T-helper 9 cell (primary cell): ENCODE results near the gene ATP2C2.
"Not testable (repeated sequence)": the region's sequence is repeated elsewhere in the genome, so short reads cannot be mapped to it uniquely, and the experiment has no call there.

Experiments
- DNase-seq: peaks from one replicate; pipeline ENCODE4 v3.0.0-alpha.2; 2020

ATP2C2 gene

DNA sequence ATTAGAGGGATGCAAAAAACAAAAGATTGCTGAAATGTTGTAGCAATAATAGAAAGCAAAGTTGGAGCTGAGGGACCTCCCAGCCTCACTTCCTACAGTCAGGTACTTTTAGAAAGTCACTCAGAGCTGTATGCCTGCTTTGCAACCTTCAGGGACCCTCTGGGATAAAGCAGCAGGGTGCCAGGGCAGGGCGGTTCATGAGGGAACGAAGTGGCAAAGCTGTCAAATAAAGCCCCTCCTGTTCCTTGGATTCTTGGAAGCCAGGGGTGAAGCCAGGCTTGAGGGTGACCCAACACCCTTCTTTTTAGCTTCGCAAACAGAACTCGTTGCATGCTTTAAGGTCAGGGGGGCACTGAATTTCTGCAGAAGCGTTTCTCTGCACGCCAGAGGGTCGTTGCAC is 767 bp downstream of the ATP2C2 start:
- no peak for DNase-seq

DNA sequence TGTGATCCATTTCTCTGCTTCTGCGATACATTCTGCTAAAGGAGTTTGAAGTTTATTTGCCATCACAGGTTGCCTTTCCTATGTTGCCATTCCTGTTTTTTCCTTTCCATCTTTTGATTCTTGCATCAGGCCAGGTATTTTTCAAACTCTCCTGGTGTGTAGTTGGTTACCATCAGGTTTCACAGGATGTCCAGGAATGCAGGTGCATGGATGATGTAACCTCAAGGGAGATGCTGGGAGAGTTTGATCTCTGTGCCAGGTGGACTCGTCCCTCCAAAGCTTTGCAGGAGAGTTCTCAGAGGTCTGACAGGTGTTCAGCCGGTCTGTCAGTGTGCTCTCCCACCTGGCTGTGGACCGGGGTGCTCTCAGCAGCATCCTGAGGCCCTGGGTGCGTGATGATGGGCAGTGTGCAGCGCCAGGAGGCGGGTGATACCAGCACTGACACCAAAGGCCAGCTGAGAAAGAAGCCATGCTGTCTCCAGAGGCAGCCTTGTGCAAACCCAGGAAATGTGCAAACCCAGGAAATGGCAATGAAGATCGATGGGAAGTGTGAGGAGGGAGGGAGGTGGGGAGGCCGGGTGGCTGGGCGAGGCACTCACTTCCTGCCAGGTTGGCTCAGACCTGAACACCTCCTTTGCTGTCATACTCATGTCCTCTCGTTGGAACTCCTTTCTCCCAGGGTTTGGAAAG is 1.7 kb downstream of the ATP2C2 start:
- no peak for DNase-seq

DNA sequence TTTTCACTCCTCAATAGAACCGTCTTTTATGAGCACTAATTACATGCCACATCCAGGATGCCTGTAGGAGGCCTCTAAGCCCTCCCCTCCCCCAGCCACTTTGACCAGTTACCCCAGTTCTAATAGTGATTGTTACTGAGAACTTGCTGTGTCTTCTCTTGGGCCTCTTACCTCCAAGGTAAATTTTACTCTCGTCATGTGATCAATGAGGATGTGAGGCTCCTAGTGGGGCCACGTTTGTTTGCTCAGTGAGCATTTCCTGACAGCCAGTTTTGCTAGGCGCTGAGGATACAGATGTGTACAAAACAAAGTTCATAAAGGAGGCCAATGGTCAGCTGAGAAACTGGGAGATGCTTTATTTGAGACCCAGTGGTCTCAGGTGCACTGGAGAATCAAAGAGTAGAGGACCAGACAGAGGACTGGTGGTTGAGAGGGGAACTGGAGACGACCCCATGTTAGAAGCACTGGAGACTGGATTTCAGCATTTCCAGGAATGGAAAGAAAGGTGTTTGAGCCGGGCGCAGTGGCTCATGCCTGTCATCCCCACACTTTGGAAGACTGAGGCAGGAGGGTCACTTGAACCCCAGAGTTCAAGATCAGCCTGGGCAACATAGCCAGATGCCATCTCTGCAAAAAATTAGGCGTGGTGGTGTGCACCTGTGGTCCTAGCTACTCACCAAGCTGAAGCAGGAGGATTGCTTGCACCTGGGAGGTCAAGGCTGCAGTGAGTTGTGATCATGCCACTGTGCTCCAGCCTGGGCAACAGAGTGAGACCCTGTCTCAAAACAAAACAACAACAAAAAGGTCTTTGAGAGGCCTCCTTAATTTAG is 2.6 kb downstream of the ATP2C2 start:
- DNase-seq: no peak

DNA sequence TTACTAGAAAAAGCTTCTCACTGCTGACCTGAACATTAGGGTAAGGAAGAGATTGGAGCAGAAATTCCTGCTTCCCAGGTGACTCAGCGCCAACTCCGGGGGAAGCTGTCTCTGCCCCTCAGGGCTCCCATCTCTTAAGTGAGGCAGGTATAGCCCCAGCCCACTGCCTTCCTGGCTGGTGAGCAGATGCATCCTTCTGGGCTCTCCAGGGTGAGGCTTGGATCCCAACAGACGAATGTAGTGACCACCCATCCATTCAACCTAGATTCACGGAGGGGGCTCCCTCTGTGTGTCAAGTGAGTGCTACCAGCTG is 3.2 kb downstream of the ATP2C2 start:
- DNase-seq: no peak

DNA sequence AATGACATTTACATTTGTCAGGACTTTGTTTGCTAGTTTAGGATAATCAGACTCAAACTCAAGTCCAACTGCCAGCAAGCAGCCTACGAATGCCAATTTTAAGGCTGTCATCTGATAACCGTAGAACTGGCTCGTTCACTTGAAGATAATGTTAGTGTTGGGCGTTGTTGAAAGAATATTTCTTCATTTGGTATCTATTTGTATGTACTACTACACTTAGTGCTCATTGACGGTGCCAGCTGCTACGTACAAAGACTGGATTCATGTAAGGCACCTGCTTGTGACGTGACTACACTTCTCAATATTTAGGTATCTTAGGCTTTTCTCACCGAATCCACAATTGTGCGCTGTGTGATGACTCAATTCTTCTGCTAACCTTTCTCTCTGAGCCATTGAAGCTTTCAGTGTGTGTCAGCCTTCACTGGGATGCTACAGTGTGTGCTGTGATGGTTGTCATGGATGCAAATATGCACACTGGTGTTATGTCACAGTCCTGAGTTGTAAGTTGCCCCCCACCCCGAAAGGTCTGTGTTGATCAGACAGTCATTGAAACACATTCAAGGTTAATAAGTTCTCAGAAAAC is 5.7 kb downstream of the ATP2C2 start:
- DNase-seq: no peak

DNA sequence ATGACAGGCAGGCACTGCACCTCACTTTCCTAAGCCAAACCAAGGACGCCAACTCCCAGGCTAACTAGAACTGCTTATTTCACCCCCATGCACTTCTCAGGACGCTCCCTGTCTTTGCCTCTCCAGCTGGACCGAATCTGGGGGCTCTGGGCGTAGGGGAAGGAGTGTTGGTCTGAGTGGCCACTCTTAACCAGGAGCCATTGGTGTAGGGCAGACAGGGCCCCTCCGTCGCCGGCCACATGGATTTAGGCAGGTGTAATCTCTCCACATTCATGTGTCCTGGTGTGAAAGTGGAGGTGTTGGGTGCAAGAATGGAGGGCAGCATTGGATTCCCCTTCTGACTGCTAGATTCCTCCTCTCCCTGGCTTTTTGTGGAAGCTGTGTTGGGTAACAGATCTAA is 9.8 kb downstream of the ATP2C2 start:
- DNase-seq: no peak

DNA sequence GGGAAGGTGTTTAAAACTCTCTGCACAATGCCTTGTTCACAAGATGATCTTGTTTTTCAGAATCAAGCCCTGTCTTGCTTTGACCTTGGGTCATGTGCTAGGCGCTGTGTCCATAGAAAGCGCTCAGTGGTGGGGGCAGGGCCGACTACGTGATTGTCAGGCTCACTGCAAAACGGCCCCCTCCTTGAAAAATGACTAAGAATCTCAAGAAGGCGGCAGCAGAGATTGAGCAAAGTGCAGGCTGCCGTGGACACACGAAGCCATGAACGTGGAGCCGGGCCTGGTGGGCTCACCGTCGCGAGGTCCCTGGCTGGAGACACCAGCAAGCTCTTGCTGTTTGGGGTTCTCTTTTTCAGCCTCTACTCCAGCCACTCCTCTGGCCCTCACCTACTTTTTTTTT is 10.2 kb downstream of the ATP2C2 start:
- DNase-seq: no peak

DNA sequence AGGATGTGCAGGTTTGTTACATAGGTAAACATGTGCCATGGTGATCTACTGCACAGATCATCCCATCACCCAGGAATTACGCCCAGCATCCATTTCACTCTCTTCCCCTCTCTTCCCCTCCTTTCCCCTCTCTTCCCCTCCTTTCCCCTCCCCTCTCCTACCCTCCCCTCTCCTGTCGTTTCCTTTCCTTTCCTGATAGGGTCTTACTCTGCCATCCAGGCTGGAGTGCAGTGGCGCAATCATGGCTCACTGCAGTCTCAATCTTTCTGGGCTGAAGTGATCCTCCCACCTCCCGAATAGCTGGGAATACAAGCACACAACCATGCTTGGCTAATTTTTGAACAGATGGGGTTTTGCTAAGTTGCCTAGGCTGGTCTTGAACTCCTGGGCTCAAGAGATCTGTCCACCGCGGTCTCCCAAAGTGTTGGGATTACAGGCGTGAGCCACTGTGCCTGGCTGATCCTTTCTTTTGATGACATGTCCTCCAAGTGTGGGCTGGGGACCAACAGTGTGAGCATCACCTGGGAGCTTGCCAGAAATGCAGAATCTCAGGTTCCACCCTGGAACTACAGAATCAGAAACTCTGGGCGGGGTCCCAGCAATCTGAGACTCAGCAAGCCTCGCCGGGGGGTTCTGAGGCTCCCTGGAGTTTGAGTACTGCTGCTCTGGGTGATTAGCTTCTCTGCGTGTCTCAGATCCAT is 10.8 kb downstream of the ATP2C2 start:
- no peak for DNase-seq

DNA sequence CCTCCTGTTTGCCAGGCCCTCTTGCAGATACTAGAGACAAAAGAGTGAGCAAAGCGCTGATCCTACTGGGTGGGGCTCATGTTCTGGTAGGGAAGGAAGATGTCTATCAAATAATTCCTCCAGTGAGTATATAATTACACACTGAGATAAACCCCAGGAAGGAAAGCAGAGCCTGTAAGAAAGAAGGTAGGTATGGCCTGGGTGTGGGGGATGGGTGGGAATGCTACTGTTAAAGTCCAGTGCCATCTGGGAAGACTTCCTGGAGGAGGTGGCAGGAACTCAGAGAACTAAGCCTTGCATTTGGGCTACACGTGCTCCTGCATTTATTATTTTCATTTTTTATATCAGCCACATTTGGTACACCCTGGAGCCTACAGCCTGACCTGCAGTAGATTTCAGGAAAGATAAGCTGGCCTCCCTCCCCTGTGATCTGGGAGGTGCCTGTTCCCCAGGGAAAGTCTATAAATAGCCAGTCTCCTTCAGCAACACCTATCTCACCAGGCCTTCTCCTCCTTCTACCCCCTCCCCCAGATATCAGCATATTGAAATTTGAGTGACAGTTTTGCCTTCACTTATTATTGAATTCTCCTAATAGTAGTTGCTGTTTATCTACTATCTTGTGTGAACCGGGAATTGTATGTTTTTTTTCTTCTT is 11.5 kb downstream of the ATP2C2 start:
- no peak for DNase-seq

DNA sequence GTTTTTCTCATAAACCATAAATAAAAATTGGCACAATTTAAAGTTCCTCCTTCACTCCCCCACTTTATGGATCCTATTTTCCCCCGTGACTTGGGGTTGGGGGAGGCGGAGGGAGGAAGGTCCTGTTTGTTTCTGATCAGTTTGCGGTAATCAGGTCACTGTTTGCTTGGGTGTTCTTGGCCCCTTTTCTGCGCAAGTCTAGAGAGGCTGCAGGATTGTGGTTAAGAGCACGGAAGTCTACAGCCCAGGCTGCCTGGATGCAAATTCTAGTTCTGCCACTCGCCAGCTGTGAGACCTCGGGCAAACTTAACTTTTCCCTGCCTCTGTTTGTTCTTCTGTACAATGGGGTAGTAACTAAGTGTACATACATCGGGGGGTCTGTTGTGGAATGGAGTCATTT is 12.1 kb downstream of the ATP2C2 start:
- DNase-seq: no peak

DNA sequence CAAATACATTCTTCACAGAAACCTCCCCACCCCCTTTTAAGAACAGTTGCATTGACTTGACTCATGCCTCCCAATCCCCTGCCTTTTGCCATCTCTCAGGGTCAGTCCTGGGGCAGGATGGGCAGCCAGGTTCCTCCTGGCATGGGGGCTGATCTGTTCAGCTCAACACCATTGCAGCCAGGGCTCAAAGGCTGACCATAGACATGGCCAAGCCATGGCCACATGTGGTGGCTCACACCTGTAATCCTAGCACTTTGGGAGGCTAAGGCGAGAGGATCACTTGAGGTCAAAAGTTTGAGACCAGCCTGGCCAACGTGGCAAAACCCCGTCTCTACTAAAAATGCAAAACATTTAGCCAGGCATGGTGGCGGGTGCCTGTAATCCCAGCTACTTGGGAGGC is 14.1 kb downstream of the ATP2C2 start:
- DNase-seq: no peak

DNA sequence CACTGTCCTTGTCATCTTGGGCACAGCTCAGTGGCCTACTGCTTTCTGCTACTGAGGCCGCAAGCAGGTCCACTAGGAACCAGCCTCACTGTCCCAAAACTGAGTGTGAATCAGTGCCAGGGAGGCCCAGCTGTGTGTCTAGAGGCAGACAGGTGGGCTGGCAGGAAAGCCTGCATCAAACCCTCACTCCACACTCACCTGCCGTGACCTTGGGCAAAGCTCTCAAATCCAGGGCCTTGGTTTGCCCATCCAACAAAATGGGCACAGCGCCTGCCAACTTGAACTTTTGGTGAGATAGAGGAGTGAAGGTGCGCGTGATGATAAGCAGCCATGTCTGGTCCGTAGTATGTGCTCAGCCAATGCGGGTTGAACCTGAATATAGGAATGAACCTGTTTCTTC is 14.8 kb downstream of the ATP2C2 start:
- no peak for DNase-seq

DNA sequence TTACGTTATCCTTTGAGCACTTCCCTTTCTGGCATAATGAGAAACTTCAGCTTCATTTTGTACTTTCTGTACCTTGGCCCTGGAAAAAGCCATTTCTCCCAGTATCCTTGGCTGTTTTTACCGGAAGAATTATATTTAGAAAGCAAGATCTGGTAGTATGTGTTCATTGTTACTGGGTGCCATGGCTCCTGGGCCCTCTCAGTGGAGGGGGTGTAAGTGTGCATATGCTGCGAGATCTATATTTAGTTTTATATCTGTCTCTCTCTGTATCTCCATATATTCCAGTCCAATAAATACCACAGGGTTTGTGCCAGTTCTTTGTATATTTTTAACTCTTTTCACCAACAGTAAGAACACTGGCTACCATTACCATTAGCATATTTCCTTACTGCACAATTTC is 17.7 kb downstream of the ATP2C2 start:
- no peak for DNase-seq

DNA sequence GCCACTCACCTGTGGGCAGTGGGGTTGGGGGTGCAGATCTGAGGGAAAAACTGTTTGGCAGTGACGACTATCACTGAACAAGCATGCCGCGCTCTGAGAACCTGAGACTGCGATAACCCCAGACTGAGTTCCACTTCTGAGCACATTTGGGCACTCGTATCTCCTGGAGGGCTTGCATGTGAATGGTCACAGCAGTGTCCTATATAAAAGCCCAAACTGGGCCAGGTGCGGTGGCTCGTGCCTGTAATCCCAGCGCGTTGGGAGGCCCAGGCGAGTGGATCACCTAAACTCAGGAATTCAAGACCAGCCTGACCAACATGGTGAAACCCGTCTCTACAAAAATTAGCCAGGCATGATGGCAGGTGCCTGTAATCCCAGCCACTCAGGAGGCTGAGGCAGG is 18.7 kb downstream of the ATP2C2 start:
- DNase-seq: no peak

DNA sequence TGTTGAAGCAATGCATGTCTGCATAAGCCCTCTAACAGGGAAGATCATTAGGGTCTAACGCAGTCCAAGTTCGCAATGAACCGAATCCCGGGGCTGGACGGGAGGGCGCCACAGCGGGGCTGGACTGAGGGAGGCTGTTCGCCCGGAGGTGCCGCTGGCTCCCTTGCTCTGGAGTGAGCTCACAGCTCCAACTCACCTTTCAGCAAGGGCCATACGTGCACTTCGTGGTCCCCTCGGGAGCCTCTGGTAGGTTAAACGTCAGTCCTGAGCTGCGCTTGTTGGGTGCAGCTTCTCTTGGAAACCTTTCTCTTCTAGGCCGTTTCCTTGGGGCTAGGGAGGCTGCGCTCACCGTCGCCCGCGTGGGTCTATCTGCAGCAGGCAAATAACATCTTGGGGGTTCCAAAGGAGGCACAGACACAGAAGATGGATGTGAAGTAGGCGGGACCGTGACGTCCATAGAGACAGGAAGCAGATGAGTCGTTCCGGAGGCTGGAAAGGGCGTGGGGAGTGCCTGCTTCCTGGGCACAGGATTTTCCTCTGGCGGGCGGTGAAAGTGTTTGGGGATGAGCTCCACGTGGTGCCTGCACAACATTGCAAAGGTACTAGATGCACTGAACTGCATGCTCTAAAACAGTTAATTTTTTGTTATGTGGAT is 21.9 kb downstream of the ATP2C2 start:
- no peak for DNase-seq

DNA sequence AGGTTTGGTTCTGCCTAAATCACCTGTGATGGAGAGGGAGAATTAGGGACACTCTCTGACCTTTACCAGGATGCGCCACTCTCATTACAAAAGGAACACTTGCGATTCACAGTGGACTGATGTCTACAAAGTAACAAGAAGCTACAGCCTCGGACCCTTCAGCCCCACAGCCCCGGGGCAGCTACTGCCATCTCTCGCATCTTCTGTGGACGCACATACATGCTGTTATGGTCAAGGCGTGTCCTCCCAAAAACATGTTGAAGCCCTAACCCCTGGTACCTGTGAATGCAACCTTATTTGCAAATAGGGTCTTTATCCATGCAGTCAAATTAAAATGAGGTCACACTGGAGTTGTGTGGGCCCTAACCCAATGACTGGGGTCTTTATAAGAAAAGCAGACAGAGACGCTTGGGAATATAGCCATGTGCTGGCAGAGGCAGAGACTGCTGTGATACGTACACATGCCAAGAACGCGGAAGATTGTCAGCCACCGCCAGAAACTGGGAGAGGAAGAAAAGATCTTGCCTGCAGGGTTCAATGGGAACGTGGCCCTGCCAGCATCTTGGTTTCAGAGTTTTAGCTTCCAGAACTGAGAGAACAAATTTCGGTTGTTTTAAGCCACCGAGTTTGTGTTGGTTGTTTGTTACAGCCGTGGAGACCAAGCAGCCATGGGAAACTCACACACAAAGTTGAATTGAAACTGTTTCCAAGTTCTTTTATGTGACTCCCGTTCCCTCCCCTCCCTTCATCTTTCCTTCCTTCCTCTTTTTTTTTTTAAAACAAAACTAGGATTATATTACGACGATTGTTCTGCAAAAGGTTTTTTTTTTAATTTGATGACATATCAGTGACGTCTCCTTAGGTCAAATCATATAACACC is 23.1 kb downstream of the ATP2C2 start:
- DNase-seq: no peak

DNA sequence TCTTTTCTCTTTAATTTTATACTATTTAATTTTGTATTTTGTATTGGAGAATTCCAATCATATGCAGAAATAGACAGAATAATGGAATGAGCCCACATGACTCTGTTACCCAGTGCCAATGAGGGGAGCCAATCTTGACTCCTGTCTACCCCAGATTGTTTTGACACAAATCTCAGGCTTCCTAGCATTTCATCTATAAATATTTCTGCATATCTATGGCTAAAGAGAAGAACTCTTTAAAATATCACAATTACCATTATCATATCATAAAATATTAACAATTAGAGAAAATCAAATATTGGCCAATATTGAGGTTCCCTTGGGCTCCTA is 23.7 kb downstream of the ATP2C2 start:
- no peak for DNase-seq

DNA sequence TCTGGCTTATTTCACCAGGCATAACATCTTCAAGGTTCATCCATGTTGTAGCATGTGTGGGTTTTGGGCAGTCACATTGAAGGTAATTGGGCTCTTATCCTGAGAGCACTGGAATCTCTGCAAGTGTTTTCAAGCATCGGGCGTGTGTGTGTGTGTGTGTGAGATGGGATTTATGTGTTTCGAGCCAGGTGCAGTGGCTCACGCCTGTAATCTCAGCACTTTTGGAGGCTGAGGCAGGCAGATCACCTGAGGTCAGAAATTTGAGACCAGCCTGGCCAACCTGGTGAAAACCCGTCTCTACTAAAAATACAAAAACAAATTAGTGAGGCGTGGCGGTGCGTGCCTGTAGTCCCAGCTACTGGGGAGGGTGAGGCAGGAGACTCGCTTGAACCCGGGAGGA is 27.7 kb downstream of the ATP2C2 start:
- DNase-seq: not testable (repeated sequence)

DNA sequence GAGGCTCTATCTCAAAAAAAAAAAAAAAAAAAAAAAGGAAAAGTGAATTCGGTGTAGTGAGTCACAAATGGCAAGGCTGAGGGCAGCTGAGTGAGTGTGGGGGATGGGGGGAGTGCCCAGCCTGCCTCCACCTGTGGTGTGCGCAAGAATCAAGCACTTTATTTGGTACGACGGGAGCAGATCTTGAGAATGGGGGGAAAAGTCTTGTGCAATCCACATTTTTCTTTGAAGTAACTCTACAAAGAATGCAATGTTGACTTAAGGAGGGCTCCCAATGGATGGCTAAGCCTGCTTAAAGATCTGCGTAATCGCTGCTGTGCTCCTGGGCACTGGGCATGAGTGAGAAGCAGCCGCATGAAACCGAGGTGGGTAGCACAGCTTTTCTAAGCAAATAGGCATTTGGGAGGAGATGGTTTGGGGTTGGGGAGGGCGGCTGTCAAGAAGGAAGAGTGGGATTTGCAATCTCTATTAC is 28.2 kb downstream of the ATP2C2 start:
- DNase-seq: no peak

DNA sequence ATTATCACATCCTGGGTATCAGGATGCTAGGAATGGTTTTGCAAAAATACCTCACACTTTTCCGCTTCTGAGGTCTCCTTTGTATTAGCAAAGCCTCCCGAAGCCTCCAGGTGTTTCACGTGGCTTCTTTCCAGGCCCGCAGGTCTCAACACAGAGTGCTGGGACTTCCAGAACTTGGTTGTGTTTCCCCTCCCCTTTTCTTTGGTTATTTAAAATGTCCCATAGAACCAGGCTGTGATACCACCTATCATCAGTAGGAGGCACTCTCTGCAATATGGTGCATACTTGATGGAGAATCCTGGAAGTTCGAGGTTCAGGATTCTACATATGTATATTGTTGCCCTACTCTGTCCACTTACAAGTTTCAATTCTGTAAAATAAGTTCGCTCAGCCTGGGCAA is 28.8 kb downstream of the ATP2C2 start:
- no peak for DNase-seq

DNA sequence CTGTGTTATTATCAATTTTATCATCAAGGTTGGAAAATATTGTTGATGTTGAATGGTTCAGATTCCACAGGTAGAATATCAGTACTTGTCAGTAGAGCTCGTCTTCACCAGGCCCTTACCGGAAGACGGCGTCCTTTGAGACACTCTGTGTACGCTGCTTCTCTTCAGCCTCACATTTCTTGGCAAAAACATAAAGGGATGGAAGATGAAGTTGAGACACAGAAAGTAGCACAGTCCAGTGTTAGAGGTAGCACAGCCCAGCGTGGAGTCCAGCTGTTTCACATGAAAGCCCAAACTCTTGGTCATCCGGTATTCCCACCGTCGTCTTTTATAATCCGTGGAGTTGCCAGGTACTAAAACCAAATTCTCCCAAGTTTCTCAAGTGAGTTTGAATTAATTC is 30.4 kb downstream of the ATP2C2 start:
- DNase-seq: no peak

DNA sequence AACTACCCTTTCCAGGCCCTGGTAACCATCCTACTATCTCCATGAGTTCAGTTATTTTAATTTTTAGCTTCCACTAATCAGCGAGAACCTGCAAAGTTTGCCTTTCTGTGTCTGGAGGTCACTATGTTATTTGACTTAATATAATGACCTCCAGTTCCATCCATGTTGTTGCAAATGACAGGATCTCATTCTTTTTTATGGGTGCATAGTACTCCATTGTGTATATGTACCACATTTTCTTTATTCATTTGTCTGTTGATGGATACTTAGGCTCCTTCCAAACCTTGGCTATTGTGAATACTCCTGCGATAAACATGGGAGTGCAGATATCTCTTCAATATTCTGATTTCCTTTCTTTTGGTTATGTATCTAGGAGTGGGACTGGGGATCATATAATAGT is 31.6 kb downstream of the ATP2C2 start:
- DNase-seq: not testable (repeated sequence)
